ENCODE measurements around the gene PROCR. TPM values are rescaled to one million over a fixed set of nuclear protein-coding genes. Genes with fewer than 3 reads are reported as not detected.
"Not testable (repeated sequence)": the region's sequence is repeated elsewhere in the genome, so short reads cannot be mapped to it uniquely, and the experiment has no call there.

PROCR gene
- total RNA-seq, 1 experiment from 2014 or later, result 45.2 TPM

DNA sequence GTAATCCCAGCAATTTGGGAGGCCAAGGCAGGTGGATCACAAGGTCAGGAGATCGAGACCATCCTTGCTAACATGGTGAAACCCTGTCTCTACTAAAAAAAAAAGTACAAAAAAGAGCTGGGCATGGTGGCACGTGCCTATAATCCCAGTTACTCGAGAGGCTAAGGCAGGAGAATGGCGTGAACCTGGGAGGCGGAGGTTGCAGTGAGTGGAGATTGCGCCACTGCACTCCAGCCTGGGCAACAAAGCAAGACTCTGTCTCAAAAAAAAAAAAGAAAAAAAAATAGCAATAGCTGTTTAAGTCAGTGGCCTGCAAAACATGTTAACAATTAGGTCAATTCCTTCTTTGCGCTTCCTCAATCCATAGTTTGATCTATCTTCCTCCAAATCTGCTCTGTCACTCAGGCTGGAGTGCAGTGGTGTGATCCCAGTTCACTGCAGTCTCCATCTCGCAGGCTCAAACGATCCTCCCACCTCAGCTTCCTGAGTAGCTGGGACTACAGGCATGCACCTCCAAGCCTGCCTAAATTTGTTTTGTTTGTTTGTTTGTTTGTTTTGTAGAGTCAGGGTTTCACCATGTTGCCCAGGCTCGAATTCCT lies 14.9 kb downstream of the PROCR start:
- in situ Hi-C loops (cut with HindIII; ENCODE audit: low pct_unique_long_range_greater_than_20kb, low sequenced_read_pairs); DNase-seq (ENCODE audit: low read depth, low spot score): not testable (repeated sequence)

DNA sequence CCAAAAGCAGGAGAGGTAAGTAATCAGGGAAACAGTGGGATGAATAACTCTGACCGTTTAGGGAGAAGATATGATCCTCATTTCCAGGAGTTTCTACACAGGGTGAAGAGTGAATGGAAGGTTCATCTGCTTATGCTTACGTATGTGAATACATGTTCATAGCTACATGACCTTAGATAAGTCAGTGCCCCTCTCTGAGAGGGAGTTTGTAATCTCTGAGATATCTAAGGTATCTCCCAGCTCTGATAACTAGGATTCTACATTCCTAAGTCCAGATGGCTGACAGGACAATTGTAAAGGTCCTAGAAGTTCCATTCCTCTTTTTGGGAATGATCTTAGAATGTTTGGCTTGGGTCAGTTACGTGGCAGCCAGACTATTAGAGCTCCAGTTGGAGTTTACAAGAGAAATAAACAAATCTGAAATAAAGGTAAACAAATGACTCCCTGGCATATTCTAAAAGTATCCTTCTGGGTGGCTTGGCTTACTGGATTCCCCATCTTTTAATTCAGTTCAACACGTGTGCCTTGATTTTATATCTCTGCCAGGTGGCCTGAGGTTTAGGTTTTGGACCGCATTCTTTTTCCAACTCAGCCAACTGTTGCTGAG lies 15.8 kb downstream of the PROCR start:
- DNase-seq (ENCODE audit: low read depth, low spot score), result no peak
- in situ Hi-C loops (cut with HindIII; ENCODE audit: low pct_unique_long_range_greater_than_20kb, low sequenced_read_pairs), result no loop called here

- DNase-seq (ENCODE audit: low read depth, low spot score); in situ Hi-C loops (cut with HindIII; ENCODE audit: low pct_unique_long_range_greater_than_20kb, low sequenced_read_pairs): not testable (repeated sequence)
Observed at GRCh38 chr20:35189223-35189622, 17.4 kb downstream of the PROCR start.

GRCh38 chr20:35190556-35190955 lies 18.7 kb downstream of the PROCR start:
- in situ Hi-C loops (cut with HindIII; ENCODE audit: low pct_unique_long_range_greater_than_20kb, low sequenced_read_pairs), result no loop called here
- DNase-seq (ENCODE audit: low read depth, low spot score), result no peak

DNA sequence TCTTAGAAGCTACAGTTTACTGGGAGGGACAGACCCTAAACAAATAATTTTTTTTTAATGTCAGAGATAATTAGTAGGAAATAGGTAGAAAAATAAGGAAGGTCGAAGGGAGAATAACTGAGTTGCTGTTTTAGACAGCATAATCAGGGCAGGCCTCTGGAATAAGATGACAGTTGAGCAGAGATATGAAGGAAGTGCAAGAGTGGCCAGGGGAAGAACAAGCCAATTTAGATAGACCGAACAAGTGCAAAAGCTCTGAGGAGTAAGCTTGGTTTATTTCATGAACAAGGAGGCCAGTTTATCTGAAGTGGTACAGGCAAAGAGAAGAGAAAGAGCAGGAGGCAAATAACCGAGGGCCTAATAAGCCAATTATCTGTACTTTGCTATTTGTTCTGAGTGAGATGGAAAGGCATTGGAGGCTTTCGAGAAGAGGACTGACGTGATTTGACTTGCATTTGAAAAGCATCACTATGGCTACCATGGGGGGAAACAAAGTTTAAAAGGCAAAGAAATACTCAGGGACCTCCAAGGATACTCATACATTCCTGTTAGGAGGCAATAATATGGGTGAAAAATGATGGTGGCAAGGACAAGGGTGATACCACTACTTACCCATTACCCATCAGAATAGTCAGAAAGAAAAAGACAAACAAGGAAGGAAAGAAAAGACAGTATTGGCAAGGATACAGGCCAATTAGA lies 19.7 kb downstream of the PROCR start:
- in situ Hi-C loops (cut with HindIII; ENCODE audit: low pct_unique_long_range_greater_than_20kb, low sequenced_read_pairs), result no loop called here
- DNase-seq (ENCODE audit: low read depth, low spot score), result no peak

DNA sequence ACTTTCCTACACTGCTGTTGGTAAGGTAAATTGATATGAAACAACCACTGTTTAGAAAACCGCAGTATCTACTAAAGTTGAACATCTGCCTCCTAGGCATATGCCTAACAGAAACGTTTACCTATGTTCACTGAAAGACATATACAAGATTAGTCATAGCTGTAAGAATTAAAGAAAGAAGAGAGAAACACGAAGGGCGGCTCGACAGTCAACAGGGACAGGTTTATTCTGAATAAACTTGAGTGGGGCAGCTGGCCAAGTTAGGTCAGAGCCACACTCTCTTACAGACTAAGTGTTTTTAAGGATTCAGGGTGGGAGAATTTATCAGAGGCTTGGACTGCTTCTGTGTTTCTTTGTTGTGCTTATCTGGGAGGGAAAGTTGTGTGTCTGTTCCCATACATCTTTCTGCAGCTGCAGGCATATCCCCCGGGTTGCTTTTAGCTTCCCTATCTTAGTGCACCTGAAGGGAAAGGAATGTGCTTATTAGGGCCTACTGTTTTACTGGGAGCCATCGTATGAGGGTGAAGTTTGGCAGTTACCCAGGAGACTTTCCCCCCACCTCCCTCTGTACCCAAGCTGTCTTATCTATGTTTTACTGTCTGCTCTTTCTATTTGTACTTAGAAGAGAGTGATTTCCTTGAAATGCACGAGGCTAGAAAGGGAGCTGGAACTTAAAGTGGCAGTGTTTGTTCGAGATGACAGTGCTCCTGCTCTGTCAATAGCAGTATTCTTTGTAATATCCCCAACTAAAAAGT lies 20.4 kb downstream of the PROCR start:
- in situ Hi-C loops (cut with HindIII; ENCODE audit: low pct_unique_long_range_greater_than_20kb, low sequenced_read_pairs), result no loop called here
- no peak for DNase-seq (ENCODE audit: low read depth, low spot score)

GRCh38 chr20:35193031-35193791 lies 21.3 kb downstream of the PROCR start:
- DNase-seq (ENCODE audit: low read depth, low spot score); in situ Hi-C loops (cut with HindIII; ENCODE audit: low pct_unique_long_range_greater_than_20kb, low sequenced_read_pairs): not testable (repeated sequence)

- DNase-seq (ENCODE audit: low read depth, low spot score), result no peak
- in situ Hi-C loops (cut with HindIII; ENCODE audit: low pct_unique_long_range_greater_than_20kb, low sequenced_read_pairs), result no loop called here
Observed at GRCh38 chr20:35196313-35196712, 24.4 kb downstream of the PROCR start.

DNA sequence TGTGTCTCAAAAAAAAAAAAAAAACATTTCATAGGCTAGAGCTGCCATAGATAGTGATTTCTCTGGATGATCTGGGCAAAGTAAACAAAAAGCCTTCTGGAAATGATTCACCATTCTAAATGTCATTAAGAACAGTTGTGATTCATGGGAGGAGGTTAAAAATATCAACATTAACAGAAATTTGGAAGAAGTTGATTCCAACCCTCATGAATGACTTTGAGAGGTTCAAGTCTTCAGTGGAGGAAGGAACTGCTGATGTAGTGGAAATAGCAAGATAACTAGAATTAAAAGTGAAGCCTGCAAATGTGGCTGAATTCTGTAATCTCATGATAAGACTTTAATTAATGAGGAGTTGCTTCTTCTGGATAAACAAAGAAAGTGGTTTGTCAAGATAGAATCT lies 27.9 kb downstream of the PROCR start:
- in situ Hi-C loops (cut with HindIII; ENCODE audit: low pct_unique_long_range_greater_than_20kb, low sequenced_read_pairs), result no loop called here
- DNase-seq (ENCODE audit: low read depth, low spot score), result peak; percentile 9

GRCh38 chr20:35200267-35200666 lies 28.4 kb downstream of the PROCR start:
- in situ Hi-C loops (cut with HindIII; ENCODE audit: low pct_unique_long_range_greater_than_20kb, low sequenced_read_pairs), result no loop called here
- DNase-seq (ENCODE audit: low read depth, low spot score), result no peak

DNA sequence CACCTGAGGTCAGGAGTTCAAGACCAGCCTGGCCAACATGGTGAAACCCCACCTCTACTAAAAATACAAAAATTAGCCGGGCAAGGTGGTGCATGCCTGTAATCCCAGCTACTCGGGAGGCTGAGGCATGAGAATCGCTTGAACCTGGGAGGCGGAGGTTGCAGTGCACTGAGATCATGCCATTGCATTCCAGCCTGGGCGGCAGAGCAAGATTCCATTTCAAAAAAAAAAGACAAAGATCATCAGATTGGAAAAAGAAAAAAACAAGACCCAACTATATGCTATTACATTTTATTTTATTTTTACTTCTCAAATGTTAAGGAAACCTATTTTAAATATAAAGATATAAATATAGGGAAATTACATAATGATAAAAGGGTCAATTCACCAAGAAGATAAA lies 29.6 kb downstream of the PROCR start:
- in situ Hi-C loops (cut with HindIII; ENCODE audit: low pct_unique_long_range_greater_than_20kb, low sequenced_read_pairs); DNase-seq (ENCODE audit: low read depth, low spot score): not testable (repeated sequence)

GRCh38 chr20:35206802-35207201 lies 34.9 kb downstream of the PROCR start:
- in situ Hi-C loops (cut with HindIII; ENCODE audit: low pct_unique_long_range_greater_than_20kb, low sequenced_read_pairs), result no loop called here
- no peak for DNase-seq (ENCODE audit: low read depth, low spot score)

GRCh38 chr20:35207950-35208611 lies 36.2 kb downstream of the PROCR start:
- peak; percentile 91 for DNase-seq (ENCODE audit: low read depth, low spot score)
- in situ Hi-C loops (cut with HindIII; ENCODE audit: low pct_unique_long_range_greater_than_20kb, low sequenced_read_pairs), result no loop called here

DNA sequence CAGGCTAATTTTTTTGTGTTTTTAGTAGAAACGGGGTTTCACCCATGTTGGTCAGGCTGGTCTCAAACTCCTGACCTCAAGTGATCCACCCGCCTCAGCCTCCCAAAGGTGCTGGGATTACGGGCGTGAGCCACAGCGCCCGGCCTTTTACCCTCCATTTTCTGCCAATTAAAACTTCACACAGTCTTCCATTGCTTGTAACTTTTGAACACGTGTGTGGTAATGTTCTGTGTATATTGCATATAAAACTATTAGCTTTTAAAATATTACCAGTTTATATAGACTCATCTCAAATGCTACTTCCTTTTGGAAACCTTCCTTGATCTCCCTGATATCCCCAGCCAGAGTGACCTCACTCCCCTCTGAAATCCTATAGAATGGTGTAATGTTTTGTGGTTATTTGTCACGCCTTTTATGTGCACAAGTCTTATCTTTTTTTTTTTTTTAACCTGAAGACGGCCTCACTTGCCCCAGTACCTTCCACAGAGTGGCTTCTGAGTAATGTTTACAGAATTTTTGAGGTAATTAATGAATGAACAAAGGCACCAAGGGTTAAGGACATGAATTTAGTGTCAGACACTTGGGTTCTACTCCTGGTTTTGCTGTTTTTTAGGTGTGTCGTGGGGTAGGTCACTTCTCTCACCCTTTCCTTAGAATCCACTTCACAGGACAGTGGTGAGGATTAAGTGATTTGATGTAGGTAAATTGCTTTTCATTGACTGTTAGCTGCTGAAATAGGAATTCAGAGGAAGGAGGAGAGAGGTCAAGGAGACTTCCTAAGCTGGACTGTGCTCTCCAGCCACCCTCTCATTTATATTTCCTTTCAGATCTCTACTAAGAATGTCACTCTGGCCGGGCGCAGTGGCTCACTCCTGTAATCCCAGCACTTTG lies 43.4 kb downstream of the PROCR start:
- DNase-seq (ENCODE audit: low read depth, low spot score), result no peak
- in situ Hi-C loops (cut with HindIII; ENCODE audit: low pct_unique_long_range_greater_than_20kb, low sequenced_read_pairs), result no loop called here

- in situ Hi-C loops (cut with HindIII; ENCODE audit: low pct_unique_long_range_greater_than_20kb, low sequenced_read_pairs), result no loop called here
- DNase-seq (ENCODE audit: low read depth, low spot score), result no peak
Observed at GRCh38 chr20:35216541-35216940, 44.7 kb downstream of the PROCR start.

GRCh38 chr20:35223941-35224340 lies 52.1 kb downstream of the PROCR start:
- in situ Hi-C loops (cut with HindIII; ENCODE audit: low pct_unique_long_range_greater_than_20kb, low sequenced_read_pairs), result no loop called here
- no peak for DNase-seq (ENCODE audit: low read depth, low spot score)
